ENCODE results near the gene ZIC4.

The ZIC4 gene

DNA sequence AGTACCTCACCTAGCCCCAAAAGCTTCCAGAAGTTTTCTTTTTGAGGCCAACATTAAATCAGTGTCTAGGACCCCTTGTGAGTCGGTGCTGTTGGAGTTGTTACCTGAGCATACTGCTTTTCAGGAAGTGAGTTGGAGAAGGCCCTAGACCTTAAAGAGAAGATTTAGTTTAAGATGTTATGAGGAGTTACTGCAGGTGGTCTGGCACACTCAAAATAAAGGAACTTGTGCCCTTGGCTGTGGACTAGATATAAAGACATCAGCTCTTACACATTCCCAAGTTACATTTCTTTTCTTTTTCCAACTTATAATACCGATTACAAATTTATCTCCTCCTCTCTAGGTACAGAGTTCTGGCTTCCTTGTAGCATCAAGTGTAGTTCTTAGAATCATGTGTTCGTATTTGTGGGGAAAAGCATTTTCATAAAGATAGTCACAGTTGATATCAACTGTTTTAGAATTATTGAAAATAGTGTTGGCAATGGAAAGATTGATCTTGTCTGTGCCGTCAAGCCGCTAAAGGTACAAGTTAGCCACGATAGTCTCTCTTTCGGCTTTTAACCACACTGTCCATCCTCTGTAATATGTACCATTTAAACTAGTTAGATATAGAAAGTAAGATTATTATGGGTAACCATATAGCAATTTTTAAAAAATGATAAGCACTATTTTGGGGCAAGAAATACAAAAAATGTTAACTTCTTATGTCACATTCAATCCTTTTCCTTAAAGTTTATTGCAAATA lies 11.4 kb upstream of the ZIC4 start:
- DNase-seq, result no peak

DNA sequence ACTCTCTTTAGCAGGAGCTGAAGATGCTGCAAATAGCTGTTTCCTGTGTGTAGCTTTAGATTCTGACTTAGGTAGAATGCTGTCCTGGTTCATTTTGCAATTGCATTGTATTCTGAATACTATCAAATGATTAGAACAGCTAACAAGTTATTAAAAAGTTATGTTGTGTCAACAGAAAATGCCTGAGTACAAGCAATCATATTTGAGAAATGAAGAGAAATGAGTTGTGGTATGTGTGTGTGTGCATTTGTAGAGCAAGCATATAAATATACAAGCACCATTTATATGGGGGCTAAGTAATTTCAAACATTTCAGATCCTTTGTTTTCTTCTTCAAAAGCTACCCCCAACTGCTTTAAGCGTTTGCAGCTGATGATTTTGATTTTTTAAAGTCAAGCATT lies 10.6 kb upstream of the ZIC4 start:
- no peak for DNase-seq

DNA sequence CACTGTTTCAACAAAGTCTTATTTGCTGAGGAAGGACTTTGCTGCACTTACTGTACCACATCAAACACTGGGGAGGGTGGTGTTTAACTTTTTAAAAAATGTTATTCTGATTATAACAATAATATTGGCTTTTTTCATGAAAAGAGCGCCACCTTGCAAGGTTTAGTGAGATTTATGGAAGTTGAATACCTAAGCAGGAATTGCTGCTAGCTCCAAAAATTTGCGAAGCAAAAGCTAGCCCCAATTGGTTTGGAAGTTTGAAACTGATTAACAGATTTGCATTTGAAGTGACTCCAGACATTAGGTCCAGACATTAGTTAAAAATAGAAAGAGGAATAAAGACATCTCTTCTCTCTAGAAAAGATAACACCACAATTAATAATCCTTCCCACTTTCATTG lies 9.5 kb upstream of the ZIC4 start:
- no peak for DNase-seq

DNA sequence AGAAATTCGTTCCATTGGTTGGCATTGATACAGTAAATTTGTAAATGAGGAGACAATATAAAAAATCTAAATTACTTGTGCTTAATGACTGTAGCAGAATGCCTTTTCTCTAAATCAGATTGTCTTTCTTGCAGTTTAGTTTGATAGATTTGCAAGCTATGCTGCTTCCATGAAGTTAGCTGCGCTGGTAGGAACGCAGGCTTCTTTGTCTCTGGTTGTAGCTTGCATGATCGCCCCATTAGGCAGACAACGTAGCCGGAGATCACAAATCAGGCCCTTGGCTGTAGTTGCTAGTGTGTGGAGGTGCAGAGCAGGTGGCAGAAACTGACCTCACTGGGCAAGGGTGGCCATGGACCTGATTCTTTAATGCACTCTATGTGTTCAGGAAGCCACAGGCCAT lies 8.9 kb upstream of the ZIC4 start:
- DNase-seq, result no peak

DNA sequence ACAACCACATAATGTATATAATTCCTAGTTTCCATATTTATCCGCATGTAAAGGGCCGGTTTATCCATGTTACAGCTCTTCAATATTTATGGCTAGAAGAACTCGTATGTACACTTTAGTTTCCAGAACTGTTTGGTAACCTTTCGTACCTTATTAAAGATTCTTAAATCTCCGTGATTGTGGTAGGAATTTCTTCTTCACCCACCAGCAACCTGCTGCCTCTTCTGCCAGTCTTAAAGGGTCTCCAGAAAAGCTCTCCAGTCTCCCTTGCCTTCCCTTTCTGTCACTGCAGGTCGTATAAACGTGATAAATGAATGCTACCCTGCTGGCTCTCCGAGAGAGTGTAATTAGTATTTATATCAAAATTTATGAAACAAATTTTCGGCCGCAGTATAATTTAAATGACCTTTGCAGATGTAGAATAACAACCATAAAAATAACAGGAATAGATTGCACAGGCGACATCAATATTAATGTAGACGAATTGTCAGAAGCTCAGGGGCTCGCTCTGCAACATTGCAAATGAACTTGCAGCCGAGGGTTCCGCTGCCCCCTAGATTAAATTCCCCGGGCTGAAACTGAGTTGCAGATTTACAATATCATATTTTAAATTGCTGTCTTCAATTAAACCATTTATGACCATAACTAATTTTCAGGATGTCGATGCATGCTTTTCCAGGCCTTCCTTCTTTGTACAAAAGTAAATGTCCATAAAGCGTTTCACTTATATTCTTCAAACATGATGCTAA lies 8.2 kb upstream of the ZIC4 start:
- no peak for DNase-seq

DNA sequence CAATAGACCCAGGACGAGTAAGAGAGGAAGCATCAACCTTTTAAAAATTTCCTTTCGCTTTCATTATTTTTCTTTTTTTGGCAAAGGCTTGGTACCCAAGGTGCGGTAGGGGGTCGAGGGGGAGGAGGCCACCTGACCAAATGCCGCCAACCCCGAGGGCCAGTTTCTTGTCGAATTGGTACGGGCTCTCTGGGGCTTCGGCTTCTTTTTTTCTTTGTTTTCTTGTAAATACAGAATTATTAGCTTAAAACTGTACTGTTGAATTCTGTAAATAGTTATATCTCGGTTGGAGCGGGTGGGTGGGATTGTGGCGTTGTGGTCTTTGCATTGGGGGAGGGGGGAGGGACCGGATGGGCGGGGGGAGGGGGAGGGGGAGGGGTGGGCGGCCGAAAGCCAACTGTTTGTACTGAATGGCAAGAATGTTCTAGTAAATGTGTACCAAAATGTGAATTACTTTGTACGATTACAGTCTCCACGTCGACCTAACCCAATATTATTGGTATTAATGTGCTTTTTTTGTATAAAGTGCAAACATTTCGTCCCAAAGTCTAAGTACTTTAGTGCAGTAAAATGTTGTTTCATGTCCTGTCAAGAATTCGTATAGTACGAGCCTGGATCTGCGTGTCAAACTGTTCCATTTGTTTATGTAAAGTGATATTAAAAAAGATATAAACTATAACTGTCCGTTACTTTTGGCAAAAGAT lies 7.5 kb upstream of the ZIC4 start:
- DNase-seq, result no peak

DNA sequence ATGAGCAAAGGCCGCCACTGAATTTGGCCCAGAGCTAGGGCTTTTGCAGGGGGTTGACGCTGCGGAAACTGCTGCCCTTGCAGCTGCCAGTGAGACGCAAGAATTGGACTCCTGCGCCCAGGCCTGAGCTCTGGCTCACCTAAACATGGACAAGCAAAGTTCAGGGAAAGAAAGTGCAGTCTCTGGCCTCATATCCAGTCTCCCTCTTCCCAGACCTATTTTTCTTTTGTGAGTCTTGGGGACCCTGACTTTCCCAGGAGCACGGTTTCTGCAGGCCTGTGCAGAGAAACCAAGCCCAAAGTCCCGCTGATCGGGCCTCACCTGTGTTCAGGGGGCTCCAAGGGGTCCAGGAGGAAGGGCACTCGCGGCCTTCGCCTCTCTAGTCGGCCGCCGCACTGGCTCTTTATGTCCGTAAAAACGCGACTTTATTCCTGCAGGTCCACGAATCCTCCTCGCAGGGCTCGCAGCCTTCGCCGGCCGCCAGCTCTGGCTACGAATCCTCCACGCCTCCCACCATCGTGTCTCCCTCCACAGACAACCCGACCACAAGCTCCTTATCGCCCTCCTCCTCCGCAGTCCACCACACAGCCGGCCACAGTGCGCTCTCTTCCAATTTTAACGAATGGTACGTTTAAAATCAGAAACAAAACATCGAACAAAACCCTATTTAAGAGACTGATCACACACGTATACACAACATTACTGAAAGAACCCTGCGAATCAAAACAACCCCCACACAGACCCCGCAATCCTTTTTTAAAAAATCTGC lies 6.8 kb upstream of the ZIC4 start:
- DNase-seq, result no peak

DNA sequence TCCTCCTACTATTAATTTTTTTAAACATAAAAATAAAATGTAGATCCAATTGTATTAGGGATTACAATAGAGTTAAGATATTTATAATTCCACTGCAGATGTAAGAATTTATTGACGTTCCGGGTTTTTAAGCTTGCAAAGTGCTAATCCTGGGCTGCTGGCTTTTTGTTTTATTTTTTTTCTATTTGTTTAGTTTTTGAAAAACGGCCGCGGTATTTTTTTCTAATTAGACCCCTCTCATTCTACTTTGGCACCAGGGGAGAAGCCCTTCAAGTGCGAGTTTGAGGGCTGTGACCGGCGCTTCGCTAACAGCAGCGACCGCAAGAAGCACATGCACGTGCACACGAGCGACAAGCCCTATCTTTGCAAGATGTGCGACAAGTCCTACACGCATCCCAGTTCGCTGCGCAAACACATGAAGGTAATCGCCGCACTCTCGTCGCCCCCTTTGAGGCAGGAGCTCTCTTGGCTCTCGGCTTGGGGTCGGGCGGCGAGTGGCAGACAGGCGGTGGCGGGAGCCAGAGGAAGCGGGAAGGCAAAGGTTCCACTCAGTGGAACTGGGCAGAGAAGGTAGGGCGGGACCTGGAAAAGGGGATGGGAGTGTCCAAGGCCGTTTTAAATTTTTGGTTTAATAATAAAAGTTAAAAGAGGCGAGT lies 6.0 kb upstream of the ZIC4 start:
- no peak for DNase-seq

DNA sequence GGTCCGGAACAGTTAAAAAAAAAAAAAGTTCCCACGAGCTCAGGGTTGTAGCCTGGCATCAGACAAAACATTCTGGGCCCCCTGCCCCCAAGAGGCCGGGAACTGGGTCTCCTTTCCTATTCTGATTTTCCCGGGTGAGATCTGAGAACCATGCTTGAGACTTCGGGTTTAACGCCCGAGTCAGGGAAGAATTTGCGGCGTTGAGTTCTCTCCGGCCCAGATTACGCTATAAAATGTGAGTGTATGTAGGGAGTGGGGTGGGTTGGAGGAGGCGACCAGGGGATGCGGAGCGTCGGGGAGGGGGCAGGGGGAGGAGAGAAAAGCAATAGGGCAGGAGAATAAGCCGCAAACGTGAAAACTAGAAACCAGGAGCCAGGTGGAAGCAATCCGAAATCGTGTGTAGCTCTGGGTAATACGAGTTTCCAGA lies 5.5 kb upstream of the ZIC4 start:
- DNase-seq, result no peak

DNA sequence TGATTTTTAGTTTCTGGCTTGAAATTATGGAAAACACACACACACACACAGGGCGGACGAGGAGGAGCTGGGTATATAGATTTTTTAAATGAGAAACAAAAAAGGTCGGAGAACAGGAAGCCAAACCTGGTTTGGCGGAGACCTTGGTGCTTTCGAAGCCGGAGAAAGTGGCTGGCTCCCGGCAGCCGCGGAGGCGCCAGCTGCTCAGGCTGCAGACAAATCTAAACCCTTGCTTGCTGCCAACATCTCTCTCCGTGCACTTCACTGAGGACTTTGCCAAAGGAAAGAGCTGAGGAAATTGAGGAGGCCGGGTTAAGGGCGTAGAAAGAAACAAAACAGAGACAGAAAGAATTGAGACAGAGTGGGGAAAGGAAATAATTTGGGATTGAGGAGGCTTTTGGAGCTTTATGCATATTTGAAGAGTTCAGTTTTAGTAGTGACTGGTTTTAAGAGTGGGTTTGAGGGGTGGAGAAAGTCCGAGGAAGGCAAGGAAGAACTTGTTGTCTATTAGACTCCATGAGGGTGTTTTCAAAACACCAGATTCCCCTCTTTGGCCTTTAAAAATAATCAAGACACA lies 5.0 kb upstream of the ZIC4 start:
- DNase-seq, result no peak

DNA sequence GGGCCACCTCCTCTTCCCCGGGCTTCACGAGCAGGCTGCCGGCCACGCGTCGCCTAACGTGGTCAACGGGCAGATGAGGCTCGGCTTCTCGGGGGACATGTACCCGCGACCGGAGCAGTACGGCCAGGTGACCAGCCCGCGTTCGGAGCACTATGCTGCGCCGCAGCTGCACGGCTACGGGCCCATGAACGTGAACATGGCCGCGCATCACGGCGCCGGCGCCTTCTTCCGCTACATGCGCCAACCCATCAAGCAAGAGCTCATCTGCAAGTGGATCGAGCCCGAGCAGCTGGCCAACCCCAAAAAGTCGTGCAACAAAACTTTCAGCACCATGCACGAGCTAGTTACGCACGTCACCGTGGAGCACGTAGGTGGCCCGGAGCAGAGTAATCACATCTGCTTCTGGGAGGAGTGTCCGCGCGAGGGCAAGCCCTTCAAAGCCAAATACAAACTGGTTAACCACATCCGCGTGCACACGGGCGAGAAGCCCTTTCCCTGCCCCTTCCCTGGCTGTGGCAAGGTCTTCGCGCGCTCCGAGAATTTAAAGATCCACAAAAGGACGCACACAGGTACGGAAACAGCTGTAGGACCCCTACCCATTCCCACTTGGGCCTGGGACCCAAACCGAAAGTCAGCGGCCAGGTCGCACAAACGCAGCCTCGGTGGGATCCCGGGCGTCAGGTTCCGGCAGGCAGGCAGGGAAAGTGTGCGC lies 4.3 kb upstream of the ZIC4 start:
- peak; percentile 9 for DNase-seq

DNA sequence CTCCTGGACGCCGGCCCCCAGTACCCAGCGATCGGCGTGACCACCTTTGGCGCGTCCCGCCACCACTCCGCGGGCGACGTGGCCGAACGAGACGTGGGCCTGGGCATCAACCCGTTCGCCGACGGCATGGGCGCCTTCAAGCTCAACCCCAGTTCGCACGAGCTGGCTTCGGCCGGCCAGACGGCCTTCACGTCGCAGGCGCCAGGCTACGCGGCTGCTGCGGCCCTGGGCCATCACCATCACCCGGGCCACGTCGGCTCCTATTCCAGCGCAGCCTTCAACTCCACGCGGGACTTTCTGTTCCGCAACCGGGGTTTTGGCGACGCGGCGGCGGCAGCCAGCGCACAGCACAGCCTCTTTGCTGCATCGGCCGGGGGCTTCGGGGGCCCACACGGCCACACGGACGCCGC lies 3.8 kb upstream of the ZIC4 start:
- DNase-seq, result no peak

DNA sequence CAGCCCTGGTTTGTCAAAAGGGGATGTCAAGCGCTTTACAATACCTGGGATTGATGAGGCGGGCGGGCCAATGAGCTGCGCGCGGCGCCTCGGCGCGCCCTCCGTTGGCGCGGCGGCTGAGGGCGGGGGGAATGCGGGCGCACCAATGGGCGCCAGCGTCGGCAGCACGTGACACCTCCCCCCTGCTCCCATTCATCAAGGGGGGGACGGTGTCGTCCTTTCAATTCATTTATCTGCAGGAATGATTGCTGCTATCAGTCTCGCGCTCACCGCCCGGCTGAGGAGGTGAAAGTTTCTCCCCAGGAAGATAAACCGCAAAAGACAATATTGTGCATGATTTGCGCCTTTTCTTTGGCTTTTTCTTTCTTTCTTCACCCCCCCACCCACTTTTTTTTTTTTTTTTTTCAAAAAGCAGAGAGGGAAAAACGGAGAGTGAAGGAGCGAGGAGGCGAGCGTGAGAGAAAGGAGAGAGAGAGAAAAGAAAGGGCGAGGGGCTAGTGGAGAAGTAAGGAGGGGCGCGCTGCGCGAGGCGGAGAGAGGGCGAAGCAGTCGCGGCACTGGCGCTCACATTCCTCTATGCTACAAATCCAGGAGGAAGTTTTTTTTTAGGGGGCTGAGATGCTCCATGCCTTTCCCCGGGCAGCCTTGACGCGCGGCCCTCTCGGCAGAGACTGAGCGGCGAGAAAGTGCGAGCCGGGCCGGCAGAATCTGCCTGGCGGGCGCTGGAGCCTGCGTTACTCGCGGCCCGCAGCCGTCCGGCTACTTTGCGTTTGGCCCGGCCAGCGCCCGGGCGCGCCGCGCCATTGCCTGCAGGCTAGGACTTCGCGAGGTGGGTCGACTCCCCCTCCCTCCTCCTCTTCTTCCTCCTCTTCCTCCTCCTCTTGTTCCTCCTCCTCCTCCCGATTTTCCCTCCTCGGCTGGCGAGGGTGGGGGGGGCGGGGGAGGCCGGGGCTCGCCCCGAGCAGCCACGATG lies 3.1 kb upstream of the ZIC4 start, which contains the start of gene ZIC1:
Gene ZIC1 (plus strand): TSS at position 223 of the 973 bp plus-strand sequence. CDS start 748 bp downstream, at position 971.
- DNase-seq, result no peak

DNA sequence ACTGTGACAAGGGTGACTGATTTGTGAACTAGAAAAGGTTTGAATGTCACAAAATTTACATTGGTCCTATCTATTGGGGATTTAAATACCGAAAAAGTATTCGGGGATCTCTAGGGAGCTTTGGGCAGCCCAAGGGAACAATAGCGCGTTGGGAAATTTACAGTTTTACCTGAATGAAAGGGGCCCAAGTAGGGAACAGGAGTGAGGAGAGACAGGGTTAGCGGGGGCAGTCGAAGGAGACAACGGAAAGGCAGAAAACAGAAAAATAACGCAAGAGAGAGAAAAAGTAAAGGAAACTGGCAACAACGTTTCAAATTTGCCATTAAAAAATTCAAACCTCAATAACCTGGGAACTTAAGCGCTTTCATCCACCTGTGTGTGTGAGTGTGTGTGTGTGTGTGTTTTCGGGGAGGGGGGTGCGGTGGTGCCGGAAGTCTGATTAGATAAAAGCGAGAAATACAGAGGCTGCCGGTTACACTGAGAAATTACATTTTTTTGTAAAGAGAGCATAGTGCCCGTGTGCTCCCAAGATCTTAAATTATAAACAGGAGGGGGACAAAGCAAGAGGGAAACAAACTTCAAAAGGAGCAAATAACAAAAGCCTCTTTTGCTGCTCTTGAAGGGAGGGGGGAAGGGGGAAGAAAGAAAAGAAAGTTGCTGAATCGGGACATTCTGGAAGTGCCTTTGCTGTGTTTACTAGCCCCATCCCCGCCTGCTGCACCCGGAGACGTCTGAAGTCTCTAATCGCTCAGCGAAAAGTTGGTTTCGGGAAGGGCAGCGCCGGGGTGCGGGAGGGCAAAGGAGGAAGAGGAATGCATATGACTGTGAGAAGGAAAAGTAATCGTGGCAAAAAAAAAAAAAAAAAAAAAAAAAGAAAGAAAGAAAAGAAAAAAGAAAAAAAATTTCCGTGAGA lies 2.1 kb upstream of the ZIC4 start:
- DNase-seq, result no peak

DNA sequence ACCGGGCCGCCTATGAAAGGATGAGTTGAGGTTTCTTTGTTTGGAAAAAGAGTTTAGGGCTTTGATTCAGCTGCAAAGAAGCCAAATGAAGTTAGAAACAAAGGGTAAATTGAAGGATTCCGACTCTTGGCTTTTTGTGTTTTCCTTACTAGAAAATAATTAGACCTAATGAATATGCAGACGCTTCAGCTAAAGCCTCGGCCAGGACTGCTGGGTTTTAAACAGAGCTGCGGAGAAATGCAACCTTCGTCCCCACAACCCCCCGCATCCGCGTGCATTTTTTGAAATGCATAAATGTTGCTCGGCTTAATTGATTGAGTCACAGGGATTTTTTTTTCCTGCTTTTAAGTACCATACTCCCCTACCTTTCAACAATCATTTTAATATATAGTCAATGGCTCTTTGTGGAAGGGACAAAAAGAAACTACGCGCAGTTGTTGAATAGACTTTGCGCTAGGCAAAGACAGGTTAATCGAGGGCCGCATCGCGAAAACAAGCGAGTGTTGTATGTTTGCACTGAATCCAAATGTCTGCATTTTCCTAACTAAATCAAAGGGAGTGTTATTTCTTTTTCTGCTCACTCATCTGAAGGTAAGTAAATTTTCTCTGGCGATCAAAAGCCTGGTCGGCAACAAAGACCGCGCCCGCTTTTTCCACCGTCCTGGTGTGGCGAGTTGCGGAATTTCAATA lies 1.3 kb upstream of the ZIC4 start:
- no peak for DNase-seq

DNA sequence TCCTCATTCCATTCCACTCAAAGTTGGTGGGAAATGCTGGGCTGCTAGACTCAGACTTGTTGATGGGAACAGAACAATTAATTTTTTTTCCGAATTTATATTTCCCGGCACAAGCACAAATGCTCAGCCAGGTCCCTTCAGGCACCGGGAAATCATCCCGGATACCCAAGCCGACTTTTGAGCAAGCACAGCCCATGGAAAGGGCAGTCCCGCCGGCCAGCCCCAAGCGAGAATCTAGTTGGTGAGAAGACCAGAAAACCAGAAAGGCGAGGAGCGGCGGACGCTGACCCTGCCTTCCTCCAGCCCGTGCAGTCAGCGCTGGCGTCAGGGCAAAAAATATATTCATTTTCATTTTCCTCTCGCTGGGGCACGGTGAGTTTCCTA lies 763 bp upstream of the ZIC4 start:
- DNase-seq, result no peak

DNA sequence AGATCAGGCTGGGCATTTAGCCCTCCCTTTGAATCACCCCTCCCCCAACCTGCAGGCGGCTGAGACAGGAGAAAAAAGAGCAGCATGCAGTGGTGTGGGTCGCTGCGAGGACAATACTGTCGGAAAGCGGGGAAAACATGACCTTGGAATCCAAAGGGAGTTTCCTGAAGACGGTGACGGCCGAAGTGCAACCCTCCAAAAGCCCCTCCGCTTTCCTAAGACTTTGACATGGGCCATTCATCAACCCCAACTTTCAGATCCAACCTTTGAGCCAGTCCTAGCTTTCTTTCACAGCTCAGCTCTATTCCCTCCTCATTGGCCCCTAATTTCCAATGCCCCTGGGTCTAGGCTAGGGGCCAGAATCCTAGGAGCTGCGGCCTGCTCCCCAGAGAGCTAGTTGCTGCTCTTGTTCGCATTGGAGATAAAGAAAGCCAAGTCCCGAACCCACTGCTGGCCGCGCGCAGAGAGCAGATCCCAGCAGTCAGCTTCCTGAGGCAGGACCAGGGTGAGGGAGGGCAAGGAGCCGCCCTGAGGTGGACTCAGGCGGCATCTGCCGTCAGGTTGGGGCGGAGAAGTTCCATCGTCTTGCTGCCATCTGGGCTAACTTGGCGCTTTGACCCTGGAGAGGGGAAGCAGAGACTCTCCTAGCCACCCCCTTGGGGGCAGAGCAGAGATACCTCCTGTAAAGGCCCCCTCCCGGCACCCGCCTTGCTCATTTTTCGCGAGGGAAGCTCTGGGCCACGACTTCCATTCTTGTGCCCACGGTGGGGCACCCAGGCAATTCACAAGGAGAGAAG lies 914 bp downstream of the ZIC4 start:
- no peak for DNase-seq

DNA sequence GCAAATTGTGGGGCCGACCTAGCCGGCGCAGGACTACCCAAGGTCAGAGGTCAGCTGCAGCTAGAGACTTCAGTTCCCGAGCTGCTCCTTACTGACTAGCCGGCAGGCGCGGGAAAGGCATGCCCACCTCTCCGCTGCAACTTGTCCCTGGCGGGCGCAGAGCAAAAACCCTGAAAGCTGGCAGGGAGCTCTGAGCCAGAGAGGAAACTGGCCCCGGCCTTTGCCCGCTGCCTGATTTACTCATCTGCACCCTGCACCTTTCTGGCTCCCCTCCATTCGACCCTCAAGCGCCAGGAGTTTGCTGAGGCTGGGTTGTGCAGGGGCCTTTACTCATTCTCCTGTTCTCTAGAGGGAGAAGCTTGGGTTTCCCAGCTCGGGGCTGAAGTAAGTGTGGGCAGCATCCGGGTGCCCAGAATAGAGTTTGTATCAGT lies 1.5 kb downstream of the ZIC4 start:
- no peak for DNase-seq

Measured in RPMI8226 (cell line).